Spleen (tissue), 11 donors: ENCODE measurements around the gene KCNH3. TPM values are rescaled to one million over a fixed set of nuclear protein-coding genes. Genes with fewer than 3 reads are reported as not detected.

Experiments used
- DNase-seq: peaks from one replicate; pipeline ENCODE4 v3.0.0-alpha.2; 2020
- H3K27ac ChIP-seq, 8 donors: fragments of 200-600 bp; sonication (generic) in 7 of 8; 1 replicate in 4 of 8; 2 replicates in 4 of 8; pipeline versions ENCODE4 v1.5.0 to v1.8.0; 2016 to 2021; ENCODE audit warnings: inconsistent platforms in 4 of 8, mild to moderate bottlenecking in 4 of 8, moderate library complexity in 1 of 8
- H3K27me3 ChIP-seq, 7 donors: fragments of 200-600 bp; sonication (generic) in 6 of 7; replicated peaks in 1 of 7; 1 replicate in 4 of 7; 2 replicates in 3 of 7; pipeline versions ENCODE4 v1.5.0 to v1.8.0; 2016 to 2021; ENCODE audit warnings: inconsistent platforms in 3 of 7, mild to moderate bottlenecking in 1 of 7
- H3K36me3 ChIP-seq, 6 donors: fragments of 200-600 bp; sonication (generic) in 5 of 6; 1 replicate in 4 of 6; 2 replicates in 2 of 6; pipeline versions ENCODE4 v1.5.0 to v1.8.0; 2016 to 2021; ENCODE audit warnings: inconsistent platforms in 2 of 6
- H3K4me1 ChIP-seq, 6 donors: fragments of 200-600 bp; sonication (generic) in 5 of 6; 1 replicate in 3 of 6; 2 replicates in 3 of 6; pipeline versions ENCODE4 v1.5.0 to v1.8.0; 2016 to 2021; ENCODE audit warnings: inconsistent platforms in 3 of 6
- H3K4me3 ChIP-seq, 8 donors: fragments of 200-600 bp; sonication (generic) in 7 of 8; 1 replicate in 4 of 8; 2 replicates in 4 of 8; pipeline versions ENCODE4 v1.5.0 to v1.8.0; 2016 to 2021; ENCODE audit warnings: inconsistent platforms in 4 of 8, mild to moderate bottlenecking in 4 of 8, moderate library complexity in 2 of 8
- H3K9me3 ChIP-seq, 8 donors: fragments of 200-600 bp; sonication (generic) in 7 of 8; 1 replicate in 4 of 8; 2 replicates in 4 of 8; pipeline versions ENCODE4 v1.5.0 to v1.8.0; 2016 to 2021; ENCODE audit warnings: inconsistent platforms in 4 of 8
- POLR2A ChIP-seq, 3 donors: fragments of 450-650 bp; IDR thresholded peaks; one replicate each; pipeline ENCODE4 v1.5.1; 2017; ENCODE audit warnings: antibody characterized with exemption in 3 of 3, mild to moderate bottlenecking in 1 of 3
- POLR2AphosphoS5 ChIP-seq, 3 donors: sonication (generic); formaldehyde crosslinking; IDR thresholded peaks; one replicate each; pipeline ENCODE4 v1.5.1; 2017; ENCODE audit warnings: antibody characterized with exemption in 3 of 3
- WGBS, 5 donors: extraction: QIAGEN DNeasy Blood & Tissue Kit in 3 of 5; methylation state at CpG; one replicate each; pipeline versions ENCODE4 v1.1.5 to v1.1.7; 2013 to 2018; 5-methylcytosine and 5-hydroxymethylcytosine counted together
- intact Hi-C: fragments of 100-400 bp; cut with DNase I; formaldehyde crosslinking; loops from one replicate; pipeline ENCODE4 v1.15.0; 2023; ENCODE audit warnings: low total_unique reads
- polyA plus RNA-seq, 3 donors: library from polyadenylated mRNA; stranded (reverse); fragments of 200-250 nt; gene quantifications; one replicate each; pipeline ENCODE4 v1.2.1, GENCODE V29; 2013
- total RNA-seq, 7 donors: library from RNA; depleted of rRNA in 3 of 7; stranded (reverse); fragments of >200 nt in 3 of 7; fragmentation: NEBNext Ultra II Directional in 4 of 7; extraction: Animal tissue kit (Norgen Biotek cat#: 25700) in 4 of 7; gene quantifications; one replicate each; pipeline versions ENCODE4 v1.1.0 to v1.2.1, GENCODE V29; 2016 to 2021
- TF ChIP-seq, protein P1 (sequence below), 11 experiments: fragments of 200-600 bp in 7 of 11; fragments of 450-650 bp in 4 of 11; sonication (generic) in 4 of 11; IDR thresholded peaks in 8 of 11; conservative IDR thresholded peaks in 3 of 11; 1 replicate in 7 of 11; 2 replicates in 4 of 11; pipeline versions ENCODE4 v1.4.0 to v1.8.0; 2016 to 2021; ENCODE audit warnings: antibody characterized with exemption in 11 of 11, inconsistent platforms in 4 of 11, mild to moderate bottlenecking in 1 of 11
- donor health status: healthy with polysubstance abuse.
- donor health status: DM: no; HTN: no; CAD: no; lungs with moderate emphysema.
- donor health status: DM: no; HTN: no; CAD: no.
- donor health status: Bipolar disorder and iron deficiency.
- donor health status: healthy.
- donor health status: DM: no; HTN: no; CAD: no.
- donor health status: DM: yes; HTN: yes; CAD: no.

Gene KCNH3
- total and polyA plus RNA-seq, 10 donors: 0.33 to 2.9 (median 0.85) TPM

DNA sequence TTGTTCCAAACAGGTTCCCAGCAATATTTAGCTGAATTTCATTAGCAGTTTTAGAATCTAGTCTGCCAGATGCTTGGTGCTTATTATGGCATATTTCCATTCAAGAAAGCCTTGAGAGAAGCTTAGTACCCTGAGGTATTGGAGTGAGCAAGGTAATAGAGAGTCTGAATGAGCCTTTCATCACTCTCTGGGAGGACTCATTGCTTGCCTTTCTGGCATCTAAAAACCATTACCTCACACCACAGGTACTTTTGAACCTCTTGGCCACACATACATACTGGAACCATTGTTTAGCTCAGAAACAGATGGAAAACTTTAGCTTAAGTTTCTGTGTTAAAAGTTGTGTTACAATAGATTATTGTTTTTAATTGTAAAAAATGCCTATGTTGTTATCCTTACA lies 27.4 kb upstream of the KCNH3 start:
- Histone ChIP-seq H3K27me3 (no peaks in the 10 kb centered on the region), H3K27ac (no peak overlapping the region), H3K4me3 (no peak overlapping the region), H3K9me3 (no peaks in the 10 kb centered on the region), H3K4me1 (peaks cover 0 to 4% (median 0%) of the 10 kb centered on the region in 6 donors), H3K36me3 (peaks cover 0 to 11% (median 0%) of the 10 kb centered on the region in 6 donors)
- intact Hi-C loops: no loop called here
- no peak for TF ChIP-seq POLR2AphosphoS5 (IDR thresholded peaks at IDR 0.05)
- TF ChIP-seq, protein P1, sequence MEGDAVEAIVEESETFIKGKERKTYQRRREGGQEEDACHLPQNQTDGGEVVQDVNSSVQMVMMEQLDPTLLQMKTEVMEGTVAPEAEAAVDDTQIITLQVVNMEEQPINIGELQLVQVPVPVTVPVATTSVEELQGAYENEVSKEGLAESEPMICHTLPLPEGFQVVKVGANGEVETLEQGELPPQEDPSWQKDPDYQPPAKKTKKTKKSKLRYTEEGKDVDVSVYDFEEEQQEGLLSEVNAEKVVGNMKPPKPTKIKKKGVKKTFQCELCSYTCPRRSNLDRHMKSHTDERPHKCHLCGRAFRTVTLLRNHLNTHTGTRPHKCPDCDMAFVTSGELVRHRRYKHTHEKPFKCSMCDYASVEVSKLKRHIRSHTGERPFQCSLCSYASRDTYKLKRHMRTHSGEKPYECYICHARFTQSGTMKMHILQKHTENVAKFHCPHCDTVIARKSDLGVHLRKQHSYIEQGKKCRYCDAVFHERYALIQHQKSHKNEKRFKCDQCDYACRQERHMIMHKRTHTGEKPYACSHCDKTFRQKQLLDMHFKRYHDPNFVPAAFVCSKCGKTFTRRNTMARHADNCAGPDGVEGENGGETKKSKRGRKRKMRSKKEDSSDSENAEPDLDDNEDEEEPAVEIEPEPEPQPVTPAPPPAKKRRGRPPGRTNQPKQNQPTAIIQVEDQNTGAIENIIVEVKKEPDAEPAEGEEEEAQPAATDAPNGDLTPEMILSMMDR (IDR thresholded peaks at IDR 0.05 in 8 of 11, conservative IDR thresholded peaks at IDR 0.05 in 3 of 11): no peak
- TF ChIP-seq POLR2A (IDR thresholded peaks at IDR 0.05): no peak
- no peak for DNase-seq

DNA sequence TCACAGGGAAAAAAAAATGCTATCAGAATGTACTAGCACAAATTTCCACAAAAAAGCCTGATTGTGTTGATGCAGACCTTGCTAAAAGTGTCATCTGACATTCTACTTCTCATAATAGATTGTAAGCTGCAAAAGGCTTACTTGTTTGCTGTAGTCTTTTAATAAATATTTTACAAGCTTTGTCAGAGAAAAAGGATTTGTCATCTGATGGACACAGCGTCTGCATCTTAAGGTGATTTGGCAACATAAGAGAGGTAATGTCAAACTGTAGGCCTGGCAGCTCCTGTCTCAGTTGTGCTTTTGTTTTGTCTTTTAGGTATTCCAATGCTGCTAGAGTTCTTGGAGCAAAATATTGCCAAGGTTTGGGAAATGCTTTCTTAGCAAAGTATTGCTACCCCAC lies 26.3 kb upstream of the KCNH3 start:
- intact Hi-C loops: no loop called here
- WGBS, 5 donors: 90 to 94% (median 92%) methylated on average over 1 of the region's 1 CpG

DNA sequence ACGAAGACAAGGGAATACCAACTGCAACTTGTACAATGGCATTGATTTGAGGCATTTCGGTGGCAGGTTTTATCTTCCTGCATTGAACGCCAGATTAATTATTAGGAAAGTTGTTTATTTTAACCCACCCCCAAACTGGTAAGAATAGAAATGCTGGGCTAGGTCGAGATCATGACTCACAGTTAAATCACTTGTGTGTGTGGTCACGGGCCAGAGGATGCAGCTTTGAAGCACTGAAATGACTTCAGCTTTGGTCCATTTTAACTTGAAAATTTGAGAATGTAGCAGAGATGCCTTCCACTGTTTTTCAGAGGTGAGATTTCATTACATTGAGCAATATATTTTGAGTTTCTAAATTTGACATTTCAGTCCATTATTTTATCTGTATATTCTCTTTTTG lies 23.6 kb upstream of the KCNH3 start:
- intact Hi-C loops: loop anchor here (2.0 to 5.0 kb wide), 2 partner anchors 156 to 228 kb away; no protein-coding TSS in a partner anchor
- DNase-seq: no peak
- 78 to 87% (median 81%) methylated on average over 5 of the region's 5 CpGs for WGBS, 5 donors
- peaks cover 0 to 4% (median 0%) of the 10 kb centered on the region in 6 donors for H3K4me1 ChIP-seq
- no peak overlapping the region for H3K27ac ChIP-seq
- H3K27me3 ChIP-seq: no peaks in the 10 kb centered on the region
- H3K4me3 ChIP-seq: no peak overlapping the region
- TF ChIP-seq, protein P1 (IDR thresholded peaks at IDR 0.05 in 8 of 11, conservative IDR thresholded peaks at IDR 0.05 in 3 of 11): no peak
- TF ChIP-seq POLR2A (IDR thresholded peaks at IDR 0.05): no peak
- no peak for TF ChIP-seq POLR2AphosphoS5 (IDR thresholded peaks at IDR 0.05)
- peaks cover 0 to 13% (median 2%) of the 10 kb centered on the region in 6 donors for H3K36me3 ChIP-seq
- no peaks in the 10 kb centered on the region for H3K9me3 ChIP-seq

More for the DNA sequence above, 26.3 kb upstream of the KCNH3 start:
- peaks cover 0 to 14% (median 0%) of the 10 kb centered on the region in 6 donors for H3K36me3 ChIP-seq
- no peaks in the 10 kb centered on the region for H3K9me3 ChIP-seq
- H3K4me1 ChIP-seq: peaks cover 0 to 4% (median 0%) of the 10 kb centered on the region in 6 donors
- H3K27ac ChIP-seq: no peak overlapping the region
- TF ChIP-seq, protein P1 (IDR thresholded peaks at IDR 0.05 in 8 of 11, conservative IDR thresholded peaks at IDR 0.05 in 3 of 11): no peak
- TF ChIP-seq POLR2A (IDR thresholded peaks at IDR 0.05) (no peak), POLR2AphosphoS5 (IDR thresholded peaks at IDR 0.05) (no peak)
- H3K27me3 ChIP-seq: no peaks in the 10 kb centered on the region
- DNase-seq: no peak
- H3K4me3 ChIP-seq: no peak overlapping the region

DNA sequence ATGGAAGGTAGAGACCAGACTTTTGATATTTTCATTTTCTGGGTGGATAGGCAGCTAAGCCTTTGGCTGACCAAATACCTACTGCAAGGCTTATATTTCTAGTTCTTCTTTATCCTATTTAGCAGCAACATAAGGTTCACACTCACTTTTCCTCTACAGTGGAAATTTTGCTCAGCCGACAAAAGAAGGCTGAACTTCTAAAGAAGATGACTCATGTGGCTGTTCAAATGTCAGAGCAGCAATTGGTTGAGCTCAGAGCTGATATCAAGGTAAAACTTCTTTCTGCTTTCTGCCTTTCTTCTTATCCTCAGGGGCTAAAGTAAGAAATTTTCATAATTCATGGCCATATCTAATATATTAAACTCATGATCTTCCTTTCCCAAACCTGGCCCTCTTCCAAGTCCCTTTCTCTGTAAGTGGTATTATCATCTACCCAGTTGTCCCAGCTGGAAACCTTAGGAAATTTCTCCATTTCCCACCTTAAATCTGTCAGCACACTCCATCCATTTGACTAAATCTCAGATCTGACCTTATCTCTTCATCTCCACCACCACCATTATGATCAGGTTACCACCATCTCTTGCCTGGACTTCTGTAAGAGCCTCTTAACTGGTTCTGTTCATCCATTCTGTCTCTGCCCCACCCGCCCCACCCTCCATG lies 19.8 kb upstream of the KCNH3 start:
- DNase-seq: no peak
- Histone ChIP-seq H3K27ac (no peak overlapping the region), H3K4me3 (no peak overlapping the region), H3K4me1 (peaks cover 0 to 6% (median 0%) of the 10 kb centered on the region in 6 donors), H3K9me3 (no peaks in the 10 kb centered on the region), H3K36me3 (peaks cover 0 to 42% (median 7%) of the 10 kb centered on the region in 6 donors), H3K27me3 (no peaks in the 10 kb centered on the region)
- intact Hi-C loops: loop anchor here (5.0 kb wide), 1 partner anchor 232 kb away; no protein-coding TSS in a partner anchor
- TF ChIP-seq, protein P1 (IDR thresholded peaks at IDR 0.05 in 8 of 11, conservative IDR thresholded peaks at IDR 0.05 in 3 of 11): no peak
- no peak for TF ChIP-seq POLR2AphosphoS5 (IDR thresholded peaks at IDR 0.05)
- 84 to 92% (median 88%) methylated on average over 2 of the region's 2 CpGs for WGBS, 5 donors
